ELF-1 (cell line): ENCODE measurements around the gene PPARGC1A.
A peak's percentile ranks its signal among the peaks of the same experiment; 100 is the strongest.

Experiments used
- DNase-seq: peaks from one replicate; pipeline ENCODE4 v3.0.0-alpha.2; 2016; ENCODE audit warnings: low read depth, low spot score

The PPARGC1A gene

GRCh38 chr4:23878912-23879732 is 10.7 kb downstream of the PPARGC1A start:
- DNase-seq = peak; percentile 80

- DNase-seq = peak; percentile 22
Measured at GRCh38 chr4:23878246-23878891, 11.5 kb downstream of the PPARGC1A start.

GRCh38 chr4:23877758-23878229 is 12.1 kb downstream of the PPARGC1A start:
- DNase-seq = peak; percentile 30

GRCh38 chr4:23876418-23877089 is 13.3 kb downstream of the PPARGC1A start:
- no peak for DNase-seq

- DNase-seq = no peak
Measured at GRCh38 chr4:23875317-23875716, 14.5 kb downstream of the PPARGC1A start.

- no peak for DNase-seq
Measured at GRCh38 chr4:23874536-23874901, 15.3 kb downstream of the PPARGC1A start.

- no peak for DNase-seq
Measured at GRCh38 chr4:23873717-23874535, 15.9 kb downstream of the PPARGC1A start.

- DNase-seq = no peak
Measured at GRCh38 chr4:23871426-23871825, 18.4 kb downstream of the PPARGC1A start.

- no peak for DNase-seq
Measured at GRCh38 chr4:23866450-23867075, 23.3 kb downstream of the PPARGC1A start.

GRCh38 chr4:23861897-23862296 is 27.9 kb downstream of the PPARGC1A start:
- no peak for DNase-seq

- DNase-seq = no peak
Measured at GRCh38 chr4:23860919-23861318, 28.9 kb downstream of the PPARGC1A start.

- DNase-seq = no peak
Measured at GRCh38 chr4:23857367-23857959, 32.4 kb downstream of the PPARGC1A start.

GRCh38 chr4:23856630-23857029 is 33.2 kb downstream of the PPARGC1A start:
- no peak for DNase-seq

GRCh38 chr4:23855912-23856605 is 33.8 kb downstream of the PPARGC1A start:
- DNase-seq = no peak

- no peak for DNase-seq
Measured at GRCh38 chr4:23853986-23854660, 35.7 kb downstream of the PPARGC1A start.

- no peak for DNase-seq
Measured at GRCh38 chr4:23851464-23851863, 38.4 kb downstream of the PPARGC1A start.

- DNase-seq = no peak
Measured at GRCh38 chr4:23847158-23847557, 42.7 kb downstream of the PPARGC1A start.

- DNase-seq = no peak
Measured at GRCh38 chr4:23844961-23845360, 44.9 kb downstream of the PPARGC1A start.

GRCh38 chr4:23839279-23839678 is 50.6 kb downstream of the PPARGC1A start:
- DNase-seq = no peak

GRCh38 chr4:23838607-23839006 is 51.2 kb downstream of the PPARGC1A start:
- no peak for DNase-seq
